Activated T-cell treated with anti-CD3 and anti-CD28 coated beads for 1 hour (primary cell): Measurements from ENCODE around the gene HIPK2.
"Not testable (repeated sequence)": the region's sequence is repeated elsewhere in the genome, so short reads cannot be mapped to it uniquely, and the experiment has no call there.

ENCODE experiments used
- DNase-seq: peaks from one replicate; pipeline ENCODE4 v3.0.0-alpha.2; 2020; ENCODE audit warnings: low read depth

HIPK2 gene

GRCh38 chr7:139566736-139567646 lies 210.8 kb downstream of the HIPK2 start:
- no peak for DNase-seq

- DNase-seq: no peak
These were observed 211.7 kb downstream of the HIPK2 start for GRCh38 chr7:139566075-139566474.

GRCh38 chr7:139563856-139564255 lies 213.9 kb downstream of the HIPK2 start:
- DNase-seq: no peak

GRCh38 chr7:139562961-139563565 lies 214.7 kb downstream of the HIPK2 start:
- no peak for DNase-seq

GRCh38 chr7:139562491-139562890 lies 215.3 kb downstream of the HIPK2 start:
- no peak for DNase-seq

- no peak for DNase-seq
These were observed 217.1 kb downstream of the HIPK2 start for GRCh38 chr7:139560678-139561077.

GRCh38 chr7:139560199-139560598 lies 217.6 kb downstream of the HIPK2 start:
- DNase-seq: no peak

- no peak for DNase-seq
These were observed 218.3 kb downstream of the HIPK2 start for GRCh38 chr7:139559364-139560105.

GRCh38 chr7:139557857-139558581 lies 219.8 kb downstream of the HIPK2 start:
- no peak for DNase-seq

- DNase-seq: not testable (repeated sequence)
These were observed 223.7 kb downstream of the HIPK2 start for GRCh38 chr7:139553991-139554700.

- DNase-seq: no peak
These were observed 229.3 kb downstream of the HIPK2 start for GRCh38 chr7:139548302-139549028.

- DNase-seq: no peak
These were observed 233.2 kb downstream of the HIPK2 start for GRCh38 chr7:139544645-139545044.

- no peak for DNase-seq
These were observed 233.8 kb downstream of the HIPK2 start for GRCh38 chr7:139543801-139544603.

- DNase-seq: no peak
These were observed 235.3 kb downstream of the HIPK2 start for GRCh38 chr7:139542308-139543151.

- no peak for DNase-seq
These were observed 236.0 kb downstream of the HIPK2 start for GRCh38 chr7:139541600-139542307.

GRCh38 chr7:139540203-139540602 lies 237.6 kb downstream of the HIPK2 start:
- no peak for DNase-seq

- DNase-seq: no peak
These were observed 238.7 kb downstream of the HIPK2 start for GRCh38 chr7:139538881-139539635.
